Measurements from ENCODE around the gene VDAC1.

- no peak for TF ChIP-seq CTCF (conservative IDR thresholded peaks at IDR 0.05; ENCODE audit: low read length)
- TF ChIP-seq EZH2phosphoT487 (IDR thresholded peaks at IDR 0.05; ENCODE audit: borderline replicate concordance, low read depth, low read length): no peak
Measured at GRCh38 chr5:134003817-134004625, 754 bp downstream of the VDAC1 start.

Measured in OCI-LY7 (cell line).